ENCODE measurements around the gene RNF32.

The RNF32 gene

GRCh38 chr7:156608173-156608478 is 32.4 kb upstream of the RNF32 start:
- no peak overlapping the region for H3K4me3 ChIP-seq (ENCODE audit: low read depth, low read length)

GRCh38 chr7:156609010-156609877 is 31.3 kb upstream of the RNF32 start:
- no peak for DNase-seq (ENCODE audit: low read depth)
- no peak overlapping the region for H3K4me3 ChIP-seq (ENCODE audit: low read depth, low read length)
- no peak for TF ChIP-seq CTCF (IDR thresholded peaks at IDR 0.05; ENCODE audit: low read depth, low read length, missing control alignments)

More at GRCh38 chr7:156608173-156608478, 32.4 kb upstream of the RNF32 start:
- DNase-seq (ENCODE audit: low read depth) = no peak
- no peak for TF ChIP-seq CTCF (IDR thresholded peaks at IDR 0.05; ENCODE audit: low read depth, low read length, missing control alignments)

- no peak for TF ChIP-seq CTCF (IDR thresholded peaks at IDR 0.05; ENCODE audit: low read depth, low read length, missing control alignments)
- no peak for DNase-seq (ENCODE audit: low read depth)
- no peak overlapping the region for H3K4me3 ChIP-seq (ENCODE audit: low read depth, low read length)
Observed at GRCh38 chr7:156610130-156610529, 30.4 kb upstream of the RNF32 start.

GRCh38 chr7:156610601-156611000 is 30.0 kb upstream of the RNF32 start:
- no peak overlapping the region for H3K4me3 ChIP-seq (ENCODE audit: low read depth, low read length)
- no peak for DNase-seq (ENCODE audit: low read depth)
- no peak for TF ChIP-seq CTCF (IDR thresholded peaks at IDR 0.05; ENCODE audit: low read depth, low read length, missing control alignments)

- H3K4me3 ChIP-seq (ENCODE audit: low read depth, low read length) = no peak overlapping the region
- DNase-seq (ENCODE audit: low read depth) = no peak
- no peak for TF ChIP-seq CTCF (IDR thresholded peaks at IDR 0.05; ENCODE audit: low read depth, low read length, missing control alignments)
Observed at GRCh38 chr7:156611014-156612010, 29.3 kb upstream of the RNF32 start.

GRCh38 chr7:156612930-156613329 is 27.6 kb upstream of the RNF32 start:
- no peak overlapping the region for H3K4me3 ChIP-seq (ENCODE audit: low read depth, low read length)
- peak; percentile 22 for DNase-seq (ENCODE audit: low read depth)
- no peak for TF ChIP-seq CTCF (IDR thresholded peaks at IDR 0.05; ENCODE audit: low read depth, low read length, missing control alignments)

Measured in GM12864 (cell line).